ENCODE data around the gene FNTB. TPM values are rescaled to one million over a fixed set of nuclear protein-coding genes. Genes with fewer than 3 reads are reported as not detected.

Gene FNTB
- total and polyA plus RNA-seq, 9 of the 15 experiments (the other 6 are each of a cell fraction or from before 2014, with no cell fraction given) = 6.9 to 23.2 (median 12.2) TPM

DNA sequence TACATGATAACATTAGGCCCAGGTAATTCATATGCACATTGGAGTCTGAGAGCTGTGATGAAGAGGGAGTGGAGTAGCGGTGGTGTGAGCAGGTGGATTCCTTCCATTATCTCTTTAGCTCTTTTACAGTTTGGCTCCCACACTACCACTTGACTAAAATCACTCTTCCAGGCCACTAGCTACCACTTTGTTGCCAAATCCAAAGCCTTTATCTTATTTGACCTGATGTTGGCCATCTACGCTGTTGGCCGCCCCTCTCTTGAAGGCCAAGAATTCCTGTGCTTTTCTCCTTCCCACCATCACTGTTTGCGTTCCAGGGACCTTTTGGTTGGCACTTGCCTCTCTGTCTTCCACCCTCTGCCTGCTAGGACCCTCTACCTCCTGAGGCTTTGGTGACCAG lies 119.6 kb downstream of the FNTB start:
- DNase-seq (ENCODE audit: extremely low read depth in 1 of 4, low spot score in 3 of 4) = peak in 1 of 4 experiments; percentile 35

DNA sequence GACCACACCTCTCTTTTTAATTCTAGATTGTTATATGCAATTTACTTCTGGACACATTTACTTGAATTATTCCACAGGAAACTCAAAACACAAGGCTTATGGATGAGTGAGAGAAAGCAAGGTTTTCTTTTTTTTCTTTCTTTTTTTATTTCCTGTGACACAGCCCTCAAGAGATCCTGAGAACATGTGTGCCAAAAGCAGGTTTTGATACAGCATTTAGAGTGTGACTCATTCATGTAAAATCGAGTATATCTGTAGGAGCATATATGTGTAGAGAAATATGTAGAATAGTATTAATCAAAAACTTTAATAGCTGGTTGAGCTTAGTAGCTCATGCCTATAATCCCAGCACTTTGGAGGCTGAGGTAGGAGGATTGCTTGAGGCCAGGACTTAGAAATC lies 120.0 kb downstream of the FNTB start:
- no peaks in the 10 kb centered on the region for H3K27me3 ChIP-seq (ENCODE audit: control insufficient read depth in 2 of 2, insufficient read depth in 2 of 2, low read length in 2 of 2)
- 0% methylated on average over 1 of the region's 1 CpG for WGBS (ENCODE audit: insufficient coverage, low coverage, missing lambda C conversion rate)
- H3K9me3 ChIP-seq (replicated peaks; ENCODE audit: control insufficient read depth, insufficient read depth, low read depth, low read length) = no peaks in the 10 kb centered on the region
- ChIA-PET POLR2A (no interaction called here), CTCF (ENCODE audit: low intra/inter-chr PET ratio) (no interaction called here)
- H3K36me3 ChIP-seq (ENCODE audit: control insufficient read depth, insufficient read depth, low read length) = no peaks in the 10 kb centered on the region
- TF ChIP-seq ZNF449 (CRISPR knock-in tag; IDR thresholded peaks at IDR 0.05) (no peak), E4F1 (CRISPR knock-in tag; IDR thresholded peaks at IDR 0.05; ENCODE audit: borderline replicate concordance) (no peak), THRAP3 (IDR thresholded peaks at IDR 0.05; ENCODE audit: borderline replicate concordance) (no peak)
- no peaks in the 10 kb centered on the region for H3K9me1 ChIP-seq (ENCODE audit: control insufficient read depth, insufficient read depth, low read length)
- ATAC-seq (no peak), DNase-seq (ENCODE audit: extremely low read depth in 1 of 4, low spot score in 3 of 4) (no peak), FAIRE-seq (no peak)
- H3K4me3 ChIP-seq = no peak overlapping the region
- peaks cover 6% of the 10 kb centered on the region for H3K79me2 ChIP-seq (ENCODE audit: control insufficient read depth, insufficient read depth, low read length)
- in situ Hi-C loops (cut with MboI) (no loop called here), intact Hi-C loops (cut with micrococcal nuclease) (no loop called here)
- no peak overlapping the region for H3K9ac ChIP-seq (ENCODE audit: insufficient read depth in 1 of 2, low read depth in 2 of 2, low read length in 2 of 2)
- H4K20me1 ChIP-seq (replicated peaks; ENCODE audit: control insufficient read depth, insufficient read depth, low read length) = no peaks in the 10 kb centered on the region
- no TSS peak for BruUV-seq (replicated peaks)
- H2AFZ ChIP-seq (ENCODE audit: low read depth, low read length) = no peak overlapping the region
- H3K4me1 ChIP-seq (replicated peaks in 1 of 2; ENCODE audit: control insufficient read depth in 2 of 2, insufficient read depth in 2 of 2, low read length in 2 of 2) = peaks cover 23 to 32% of the 10 kb centered on the region in 2 experiments
- H3K4me2 ChIP-seq (ENCODE audit: insufficient read depth, low read length) = no peak overlapping the region
- H3K27ac ChIP-seq (ENCODE audit: extremely low read depth, low read depth, low read length) = peak overlapping the region; percentile 15; the same call in 1 of the 3 replicates

More for the DNA sequence above, 119.6 kb downstream of the FNTB start:
- H3K36me3 ChIP-seq (ENCODE audit: control insufficient read depth, insufficient read depth, low read length) = no peaks in the 10 kb centered on the region
- no peak overlapping the region for H2AFZ ChIP-seq (ENCODE audit: low read depth, low read length)
- H3K4me3 ChIP-seq = no peak overlapping the region
- H3K4me1 ChIP-seq (replicated peaks in 1 of 2; ENCODE audit: control insufficient read depth in 2 of 2, insufficient read depth in 2 of 2, low read length in 2 of 2) = peaks cover 23 to 32% of the 10 kb centered on the region in 2 experiments
- no peaks in the 10 kb centered on the region for H3K27me3 ChIP-seq (ENCODE audit: control insufficient read depth in 2 of 2, insufficient read depth in 2 of 2, low read length in 2 of 2)
- FAIRE-seq = peak; percentile 11
- H3K9me3 ChIP-seq (replicated peaks; ENCODE audit: control insufficient read depth, insufficient read depth, low read depth, low read length) = no peaks in the 10 kb centered on the region
- ATAC-seq = no peak
- WGBS (ENCODE audit: insufficient coverage, low coverage, missing lambda C conversion rate) = 31% methylated on average over 4 of the region's 4 CpGs
- H4K20me1 ChIP-seq (replicated peaks; ENCODE audit: control insufficient read depth, insufficient read depth, low read length) = no peaks in the 10 kb centered on the region
- BruUV-seq (replicated peaks) = no TSS peak
- POLR2A ChIA-PET = interaction anchor here (0.5 to 0.7 kb wide), 2 partner anchors 56 to 68 kb away, joined by 3 read pairs; no protein-coding TSS in a partner anchor
- H3K79me2 ChIP-seq (ENCODE audit: control insufficient read depth, insufficient read depth, low read length) = peaks cover 10% of the 10 kb centered on the region
- no peaks in the 10 kb centered on the region for H3K9me1 ChIP-seq (ENCODE audit: control insufficient read depth, insufficient read depth, low read length)
- H3K27ac ChIP-seq (ENCODE audit: extremely low read depth, low read depth, low read length) = peak overlapping the region; percentile 15; the same call in 1 of the 3 replicates
- CTCF ChIA-PET (ENCODE audit: low intra/inter-chr PET ratio) = no interaction called here
- in situ Hi-C loops (cut with MboI) = no loop called here
- intact Hi-C loops (cut with micrococcal nuclease) = no loop called here
- no peak overlapping the region for H3K9ac ChIP-seq (ENCODE audit: insufficient read depth in 1 of 2, low read depth in 2 of 2, low read length in 2 of 2)
- no peak overlapping the region for H3K4me2 ChIP-seq (ENCODE audit: insufficient read depth, low read length)
- TF ChIP-seq CBFA2T2 (conservative IDR thresholded peaks at IDR 0.05) = peak; percentile 22; the same call in 1 of the 2 replicates
- 0 out of 2 replicates have a peak, but pooled peaks have one; percentile 26 for TF ChIP-seq LCOR (CRISPR knock-in tag; IDR thresholded peaks at IDR 0.05)
- no peak for TF ChIP-seq STAG1 (CRISPR knock-in tag; IDR thresholded peaks at IDR 0.05; ENCODE audit: borderline replicate concordance)
- no peak for TF ChIP-seq ZNF431 (CRISPR knock-in tag; IDR thresholded peaks at IDR 0.05)
- no peak for TF ChIP-seq BMI1 (IDR thresholded peaks at IDR 0.05; ENCODE audit: low read length)
- TF ChIP-seq CBFA2T3 (IDR thresholded peaks at IDR 0.05) = peak; percentile 62
- no peak for TF ChIP-seq HNRNPL (IDR thresholded peaks at IDR 0.05; ENCODE audit: low read depth, low read length)
- TF ChIP-seq STAT5B (CRISPR knock-in tag; IDR thresholded peaks at IDR 0.05) = no peak
- peak; percentile 26; the same call in 1 of the 2 replicates for TF ChIP-seq TAL1 (IDR thresholded peaks at IDR 0.05)
- 0 out of 2 replicates have a peak, but pooled peaks have one; percentile 6 for TF ChIP-seq NFIC (IDR thresholded peaks at IDR 0.05)
- no peak for TF ChIP-seq NR4A1 (CRISPR knock-in tag; IDR thresholded peaks at IDR 0.05)
- TF ChIP-seq NR4A1 (tag; IDR thresholded peaks at IDR 0.05) = no peak
- TF ChIP-seq TEAD4 (IDR thresholded peaks at IDR 0.05; ENCODE audit: low read length) = peak; percentile 46; the same call in 1 of the 2 replicates
- no peak for TF ChIP-seq TEAD4 (CRISPR knock-in tag; IDR thresholded peaks at IDR 0.05; ENCODE audit: borderline replicate concordance)
- peak; percentile 36; the same call in 1 of the 2 replicates for TF ChIP-seq ARID1B (IDR thresholded peaks at IDR 0.05)
- no peak for TF ChIP-seq TRIM24 (IDR thresholded peaks at IDR 0.05)
- TF ChIP-seq TCFL5 (CRISPR knock-in tag; conservative IDR thresholded peaks at IDR 0.05) = no peak
- peak; percentile 61 for TF ChIP-seq TCF3 (CRISPR knock-in tag; IDR thresholded peaks at IDR 0.05)

Data from K562 (cell line).